HEK293 (cell line): ENCODE measurements around the gene HHIP.

Experiments
- CTCF ChIA-PET: fragments of 350-600 bp; formaldehyde crosslinking; extraction: SDS; loops from one replicate; lab custom pipeline; 2021; ENCODE audit warnings: antibody characterized with exemption; lab: Yijun Ruan, JAX
- POLR2A ChIA-PET: fragments of 300-600 bp; formaldehyde crosslinking; extraction: SDS; loops from one replicate; lab custom pipeline; 2020; ENCODE audit warnings: antibody characterized with exemption, inconsistent platforms; lab: Yijun Ruan, JAX
- H3K27ac ChIP-seq: fragments of 200-500 bp; sonication (Bioruptor generic); 2 replicates; pipeline ENCODE4 v1.5.1; 2014; ENCODE audit warnings: low read depth, low read length, control low read depth, inconsistent platforms; ENCODE audit errors: extremely low read depth
- H3K36me3 ChIP-seq, 2 experiments: fragments of 200-500 bp in 1 of 2; sonication (Bioruptor generic) in 1 of 2; 1 replicate in 1 of 2; 2 replicates in 1 of 2; pipeline ENCODE4 v1.5.1; 2014 to 2017; ENCODE audit warnings: inconsistent platforms in 2 of 2, low read length in 2 of 2; ENCODE audit not compliant: control insufficient read depth in 2 of 2, insufficient read depth in 1 of 2
- H3K4me1 ChIP-seq: fragments of 200-500 bp; sonication (Bioruptor generic); 2 replicates; pipeline ENCODE4 v1.5.1; 2014; ENCODE audit warnings: mild to moderate bottlenecking, low read length, inconsistent platforms; ENCODE audit not compliant: control insufficient read depth, insufficient read depth
- H3K4me3 ChIP-seq: 2 replicates; pipeline ENCODE4 v1.5.1; 2011; ENCODE audit warnings: low read depth, mild to moderate bottlenecking, control low read depth, low read length, moderate library complexity
- H3K9me3 ChIP-seq: fragments of 200-500 bp; sonication (Bioruptor generic); 2 replicates; pipeline ENCODE4 v1.5.1; 2014; ENCODE audit warnings: low read depth, low read length, inconsistent platforms; ENCODE audit not compliant: control insufficient read depth, insufficient read depth
- BCL11A ChIP-seq: fragments of 450-650 bp; formaldehyde crosslinking; IDR thresholded peaks from 2 replicates; pipeline ENCODE4 v1.5.1; 2016; ENCODE audit warnings: low read depth, missing biosample characterization, missing genetic modification characterization
- FEZF1 ChIP-seq: fragments of 450-650 bp; formaldehyde crosslinking; IDR thresholded peaks from 2 replicates; pipeline ENCODE4 v1.5.1; 2016; ENCODE audit warnings: missing biosample characterization, missing genetic modification characterization
- GLI2 ChIP-seq: fragments of 450-650 bp; formaldehyde crosslinking; IDR thresholded peaks from 2 replicates; pipeline ENCODE4; 2017; ENCODE audit warnings: missing biosample characterization, missing genetic modification characterization, low read depth, borderline replicate concordance
- SP2 ChIP-seq: fragments of 450-650 bp; formaldehyde crosslinking; IDR thresholded peaks from 2 replicates; pipeline ENCODE4 v1.5.1; 2016; ENCODE audit warnings: missing biosample characterization, missing genetic modification characterization
- SP7 ChIP-seq: fragments of 450-650 bp; formaldehyde crosslinking; IDR thresholded peaks from 2 replicates; pipeline ENCODE4 v1.5.1; 2016; ENCODE audit warnings: missing biosample characterization, missing genetic modification characterization
- TCF7L2 ChIP-seq: IDR thresholded peaks from 2 replicates; pipeline ENCODE4 v1.6.1; 2011; ENCODE audit warnings: low read depth, mild to moderate bottlenecking, inconsistent platforms, low read length, moderate library complexity, borderline replicate concordance
- WT1 ChIP-seq: fragments of 450-650 bp; formaldehyde crosslinking; IDR thresholded peaks from 2 replicates; pipeline ENCODE4 v1.5.1; 2016; ENCODE audit warnings: missing biosample characterization, missing genetic modification characterization
- ZFP41 ChIP-seq: fragments of 450-650 bp; formaldehyde crosslinking; IDR thresholded peaks from 2 replicates; pipeline ENCODE4 v1.5.1; 2016; ENCODE audit warnings: missing biosample characterization, missing genetic modification characterization, borderline replicate concordance
- ZNF132 ChIP-seq: fragments of 450-650 bp; formaldehyde crosslinking; IDR thresholded peaks from 2 replicates; pipeline ENCODE4 v1.5.1; 2017; ENCODE audit warnings: missing biosample characterization, missing genetic modification characterization, borderline replicate concordance
- ZNF133 ChIP-seq: fragments of 450-650 bp; formaldehyde crosslinking; IDR thresholded peaks from 2 replicates; pipeline ENCODE4 v1.5.1; 2016; ENCODE audit warnings: missing biosample characterization, missing genetic modification characterization
- ZNF155 ChIP-seq: fragments of 450-650 bp; formaldehyde crosslinking; IDR thresholded peaks from 2 replicates; pipeline ENCODE4 v1.5.1; 2016; ENCODE audit warnings: missing biosample characterization, missing genetic modification characterization
- ZNF184 ChIP-seq: fragments of 450-650 bp; IDR thresholded peaks from 2 replicates; pipeline ENCODE4 v1.5.1; 2018; ENCODE audit warnings: missing biosample characterization, mild to moderate bottlenecking, missing genetic modification characterization
- ZNF202 ChIP-seq: fragments of 450-650 bp; formaldehyde crosslinking; IDR thresholded peaks from 2 replicates; pipeline ENCODE4 v1.5.1; 2016; ENCODE audit warnings: missing biosample characterization, missing genetic modification characterization, borderline replicate concordance
- ZNF239 ChIP-seq: fragments of 450-650 bp; formaldehyde crosslinking; IDR thresholded peaks from 2 replicates; pipeline ENCODE4 v1.5.1; 2016; ENCODE audit warnings: missing biosample characterization, missing genetic modification characterization
- ZNF266 ChIP-seq: fragments of 450-650 bp; formaldehyde crosslinking; IDR thresholded peaks from 2 replicates; pipeline ENCODE4 v1.5.1; 2016; ENCODE audit warnings: missing biosample characterization, missing genetic modification characterization, low read depth
- ZNF350 ChIP-seq: fragments of 450-650 bp; formaldehyde crosslinking; IDR thresholded peaks from 2 replicates; pipeline ENCODE4 v1.5.0; 2017; ENCODE audit warnings: missing biosample characterization, mild to moderate bottlenecking, missing genetic modification characterization
- ZNF404 ChIP-seq: fragments of 450-650 bp; formaldehyde crosslinking; IDR thresholded peaks from 2 replicates; pipeline ENCODE4 v1.5.1; 2017; ENCODE audit warnings: missing biosample characterization, missing genetic modification characterization
- ZNF449 ChIP-seq: fragments of 450-650 bp; formaldehyde crosslinking; IDR thresholded peaks from 2 replicates; pipeline ENCODE4 v1.5.1; 2017; ENCODE audit warnings: missing biosample characterization, mild to moderate bottlenecking, missing genetic modification characterization, moderate library complexity
- ZNF501 ChIP-seq: fragments of 450-650 bp; formaldehyde crosslinking; IDR thresholded peaks from 2 replicates; pipeline ENCODE4 v1.5.1; 2016; ENCODE audit warnings: missing biosample characterization, missing genetic modification characterization
- ZNF544 ChIP-seq: fragments of 450-650 bp; formaldehyde crosslinking; IDR thresholded peaks from 2 replicates; pipeline ENCODE4 v1.5.0; 2017; ENCODE audit warnings: missing biosample characterization, missing genetic modification characterization
- ZNF561 ChIP-seq: fragments of 450-650 bp; IDR thresholded peaks from 2 replicates; pipeline ENCODE4 v1.5.1; 2018; ENCODE audit warnings: missing biosample characterization, missing genetic modification characterization, borderline replicate concordance
- ZNF626 ChIP-seq: fragments of 450-650 bp; sonication (Bioruptor Pico); formaldehyde crosslinking; IDR thresholded peaks from 2 replicates; pipeline ENCODE4 v1.5.1; 2018; ENCODE audit warnings: missing biosample characterization, missing genetic modification characterization, inconsistent platforms
- ZNF654 ChIP-seq: fragments of 450-650 bp; formaldehyde crosslinking; IDR thresholded peaks from 2 replicates; pipeline ENCODE4 v1.5.1; 2016; ENCODE audit warnings: low read depth, missing biosample characterization, missing genetic modification characterization
- ZNF658 ChIP-seq: fragments of 450-650 bp; formaldehyde crosslinking; IDR thresholded peaks from 2 replicates; pipeline ENCODE4; 2016; ENCODE audit warnings: missing biosample characterization, missing genetic modification characterization
- ZNF747 ChIP-seq: fragments of 450-650 bp; formaldehyde crosslinking; IDR thresholded peaks from 2 replicates; pipeline ENCODE4 v1.5.1; 2016; ENCODE audit warnings: missing biosample characterization, missing genetic modification characterization
- ZNF768 ChIP-seq: fragments of 450-650 bp; formaldehyde crosslinking; IDR thresholded peaks from 2 replicates; pipeline ENCODE4 v1.5.1; 2018; ENCODE audit warnings: missing biosample characterization, mild to moderate bottlenecking, missing genetic modification characterization
- TF ChIP-seq, protein P1 (sequence below): fragments of 450-650 bp; formaldehyde crosslinking; IDR thresholded peaks from 2 replicates; pipeline ENCODE4 v1.5.1; 2016; ENCODE audit warnings: missing biosample characterization, missing genetic modification characterization
- TF ChIP-seq, protein P2 (sequence below): fragments of 450-650 bp; formaldehyde crosslinking; IDR thresholded peaks from 2 replicates; pipeline ENCODE4 v1.5.1; 2017; ENCODE audit warnings: missing biosample characterization, missing genetic modification characterization

Gene HHIP

GRCh38 chr4:144647095-144647561, 1.2 kb downstream of the HHIP start (continued):
- TF ChIP-seq ZNF449 (tag by site-specific recombination), result no peak
- TF ChIP-seq SP7 (tag by site-specific recombination), result no peak
- no peak for TF ChIP-seq ZNF133 (tag by site-specific recombination)
- no peak for TF ChIP-seq ZNF561 (tag by site-specific recombination)
- no peak for TF ChIP-seq ZNF501 (tag by site-specific recombination)
- TF ChIP-seq ZNF184 (tag by site-specific recombination), result no peak
- TF ChIP-seq ZNF768 (tag by site-specific recombination), result 0 out of 2 replicates have a peak, but pooled peaks have one; percentile 17
- no peak for TF ChIP-seq GLI2
- no peak for TF ChIP-seq ZNF350 (tag by site-specific recombination)
- TF ChIP-seq FEZF1 (tag by site-specific recombination), result no peak

DNA sequence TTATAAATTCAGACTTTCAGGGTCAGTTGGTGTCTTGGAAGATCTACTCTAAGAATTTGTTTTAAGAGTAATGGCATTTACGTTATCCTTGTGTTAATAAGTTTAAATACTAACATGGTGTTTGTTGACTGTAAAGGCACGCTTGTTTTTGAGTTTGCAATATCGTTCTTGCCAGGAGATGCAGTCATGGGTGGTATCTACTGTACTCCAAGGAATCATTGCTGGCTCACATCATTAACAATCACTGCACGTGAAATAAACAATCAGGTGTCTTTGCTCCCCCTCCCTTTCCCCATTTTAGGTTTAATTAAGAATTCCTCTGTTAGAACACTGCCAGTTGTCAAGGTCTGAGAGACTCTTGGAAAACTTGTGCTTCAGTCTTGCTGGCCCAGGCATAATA, 1.6 kb downstream of the HHIP start:
- Histone ChIP-seq H3K9me3 (no peaks in the 10 kb centered on the region), H3K36me3 (no peaks in the 10 kb centered on the region), H3K4me1 (no peaks in the 10 kb centered on the region; the same call in 1 of the 2 replicates), H3K4me3 (no peak overlapping the region), H3K27ac (no peak overlapping the region; the same call in 1 of the 2 replicates)
- TF ChIP-seq ZNF544 (tag by site-specific recombination) (no peak), ZNF654 (tag by site-specific recombination) (no peak), ZNF404 (tag by site-specific recombination) (no peak), ZNF132 (tag by site-specific recombination) (no peak), ZFP41 (tag by site-specific recombination) (no peak), TCF7L2 (no peak), ZNF626 (tag by site-specific recombination) (no peak), ZNF266 (tag by site-specific recombination) (no peak), ZNF155 (tag by site-specific recombination) (no peak), ZNF239 (tag by site-specific recombination) (no peak), SP2 (tag by site-specific recombination) (no peak), WT1 (tag by site-specific recombination) (no peak), BCL11A (no peak), ZNF747 (no peak), ZNF658 (no peak), ZNF202 (tag by site-specific recombination) (no peak)
- TF ChIP-seq, protein P1, sequence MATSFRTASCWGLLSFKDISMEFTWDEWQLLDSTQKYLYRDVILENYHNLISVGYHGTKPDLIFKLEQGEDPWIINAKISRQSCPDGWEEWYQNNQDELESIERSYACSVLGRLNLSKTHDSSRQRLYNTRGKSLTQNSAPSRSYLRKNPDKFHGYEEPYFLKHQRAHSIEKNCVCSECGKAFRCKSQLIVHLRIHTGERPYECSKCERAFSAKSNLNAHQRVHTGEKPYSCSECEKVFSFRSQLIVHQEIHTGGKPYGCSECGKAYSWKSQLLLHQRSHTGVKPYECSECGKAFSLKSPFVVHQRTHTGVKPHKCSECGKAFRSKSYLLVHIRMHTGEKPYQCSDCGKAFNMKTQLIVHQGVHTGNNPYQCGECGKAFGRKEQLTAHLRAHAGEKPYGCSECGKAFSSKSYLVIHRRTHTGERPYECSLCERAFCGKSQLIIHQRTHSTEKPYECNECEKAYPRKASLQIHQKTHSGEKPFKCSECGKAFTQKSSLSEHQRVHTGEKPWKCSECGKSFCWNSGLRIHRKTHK, result no peak
- TF ChIP-seq, protein P2, sequence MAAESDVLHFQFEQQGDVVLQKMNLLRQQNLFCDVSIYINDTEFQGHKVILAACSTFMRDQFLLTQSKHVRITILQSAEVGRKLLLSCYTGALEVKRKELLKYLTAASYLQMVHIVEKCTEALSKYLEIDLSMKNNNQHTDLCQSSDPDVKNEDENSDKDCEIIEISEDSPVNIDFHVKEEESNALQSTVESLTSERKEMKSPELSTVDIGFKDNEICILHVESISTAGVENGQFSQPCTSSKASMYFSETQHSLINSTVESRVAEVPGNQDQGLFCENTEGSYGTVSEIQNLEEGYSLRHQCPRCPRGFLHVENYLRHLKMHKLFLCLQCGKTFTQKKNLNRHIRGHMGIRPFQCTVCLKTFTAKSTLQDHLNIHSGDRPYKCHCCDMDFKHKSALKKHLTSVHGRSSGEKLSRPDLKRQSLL (tag by site-specific recombination), result no peak
- CTCF ChIA-PET, result no interaction called here
- POLR2A ChIA-PET, result no interaction called here
